A673 (cell line): ENCODE data around the gene UBAP1L.

ENCODE experiments used
- CTCF ChIP-seq: fragments of 300-800, 200-600 bp; sonication (generic); conservative IDR thresholded peaks from 2 replicates; pipeline ENCODE4 v1.5.1; 2017; ENCODE audit warnings: low read depth, mild to moderate bottlenecking, antibody characterized with exemption, low read length, moderate library complexity, mixed read lengths
- EZH2 ChIP-seq: fragments of 200-600 bp; sonication (generic); IDR thresholded peaks from 2 replicates; pipeline ENCODE4 v1.6.1; 2017; ENCODE audit warnings: borderline replicate concordance, low read depth, mild to moderate bottlenecking, mixed read lengths, antibody characterized with exemption, low read length; ENCODE audit not compliant: poor library complexity, severe bottlenecking

GRCh38 chr15:65088643-65089021 lies 26.4 kb downstream of the UBAP1L start:
- TF ChIP-seq CTCF (no peak), EZH2 (no peak)
